ENCODE results near the gene GABBR1.

GABBR1 gene

GRCh38 chr6:29527564-29527963 lies 105.4 kb downstream of the GABBR1 start:
- DNase-seq (ENCODE audit: low spot score), result no peak

DNA sequence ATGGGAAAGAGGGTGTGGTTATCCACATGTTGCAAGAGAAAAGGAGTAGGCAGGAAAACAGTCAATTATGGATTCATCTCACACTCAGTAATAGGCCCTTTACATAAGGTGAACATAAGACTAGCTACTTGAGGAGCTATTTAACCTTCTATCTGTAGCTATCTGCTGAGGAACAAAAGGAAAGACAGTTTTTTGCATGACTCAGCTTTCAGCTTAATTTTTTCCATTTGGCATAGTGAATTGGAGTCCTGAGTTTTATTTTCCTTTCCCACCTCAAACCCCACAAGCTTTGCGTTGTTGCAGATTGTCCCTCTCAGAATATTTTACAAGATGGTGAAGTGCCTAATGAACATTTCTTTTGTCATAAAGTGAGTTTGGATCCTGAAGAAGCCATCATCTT lies 105.9 kb downstream of the GABBR1 start:
- no peak for DNase-seq (ENCODE audit: low spot score)

DNA sequence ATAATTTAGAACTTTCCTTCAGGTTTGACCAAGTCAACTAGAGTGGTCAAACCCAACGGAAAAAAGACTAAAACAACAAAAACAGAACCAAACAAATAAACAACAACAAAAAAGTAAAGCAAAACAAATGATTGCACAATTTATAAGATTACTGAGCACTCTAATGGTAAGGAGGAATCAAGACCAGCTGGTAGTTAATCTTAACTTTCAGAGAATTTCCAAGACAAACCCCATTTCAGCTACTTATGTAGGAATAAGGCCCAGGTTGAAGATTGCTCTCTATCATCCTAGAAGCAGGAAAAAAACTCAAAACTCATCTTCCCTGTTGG lies 107.7 kb downstream of the GABBR1 start:
- no peak for DNase-seq (ENCODE audit: low spot score)

DNA sequence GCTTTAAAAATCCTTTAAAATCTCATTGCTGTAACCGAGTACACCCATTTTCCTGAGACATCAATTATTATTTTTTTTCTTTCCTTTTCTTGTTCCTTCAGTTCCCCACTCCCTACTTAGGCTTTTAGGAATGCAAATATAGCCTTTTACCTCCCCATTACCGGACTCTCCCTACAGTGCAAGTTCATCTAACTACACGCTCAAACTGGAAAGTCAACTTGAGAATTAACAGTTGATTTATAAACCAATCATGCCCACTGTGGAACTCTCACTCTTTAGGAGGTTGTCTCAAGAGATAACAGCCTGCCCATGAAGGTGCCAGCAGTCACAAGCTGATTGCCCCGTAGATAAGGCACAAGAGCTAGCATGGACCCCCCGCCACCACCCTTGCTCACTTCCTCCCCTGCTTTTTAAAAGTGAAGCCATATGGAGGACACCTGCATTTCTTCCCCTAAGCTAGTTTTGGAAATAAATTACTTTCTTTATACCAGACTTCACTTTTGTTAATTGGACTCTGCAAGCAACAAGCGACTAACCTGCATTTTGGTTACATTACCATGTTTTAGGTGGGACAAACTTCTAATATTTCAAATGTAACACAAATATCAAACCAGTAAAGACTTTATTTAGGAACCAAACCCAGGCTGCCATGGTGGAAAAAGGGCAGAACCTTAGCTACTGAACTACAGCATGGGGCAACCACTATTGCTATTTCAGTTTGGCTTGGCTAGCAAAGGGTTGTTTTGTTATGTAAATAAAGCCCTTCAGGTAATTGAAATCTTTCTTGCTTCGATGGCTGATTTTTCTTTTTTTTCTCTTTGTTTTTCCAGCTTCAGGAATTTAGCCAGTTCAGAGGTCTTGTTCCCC lies 108.3 kb downstream of the GABBR1 start:
- no peak for DNase-seq (ENCODE audit: low spot score)

GRCh38 chr6:29524044-29524443 lies 108.9 kb downstream of the GABBR1 start:
- DNase-seq (ENCODE audit: low spot score), result no peak

- DNase-seq (ENCODE audit: low spot score), result no peak
Measured at GRCh38 chr6:29522227-29522626, 110.8 kb downstream of the GABBR1 start.

DNA sequence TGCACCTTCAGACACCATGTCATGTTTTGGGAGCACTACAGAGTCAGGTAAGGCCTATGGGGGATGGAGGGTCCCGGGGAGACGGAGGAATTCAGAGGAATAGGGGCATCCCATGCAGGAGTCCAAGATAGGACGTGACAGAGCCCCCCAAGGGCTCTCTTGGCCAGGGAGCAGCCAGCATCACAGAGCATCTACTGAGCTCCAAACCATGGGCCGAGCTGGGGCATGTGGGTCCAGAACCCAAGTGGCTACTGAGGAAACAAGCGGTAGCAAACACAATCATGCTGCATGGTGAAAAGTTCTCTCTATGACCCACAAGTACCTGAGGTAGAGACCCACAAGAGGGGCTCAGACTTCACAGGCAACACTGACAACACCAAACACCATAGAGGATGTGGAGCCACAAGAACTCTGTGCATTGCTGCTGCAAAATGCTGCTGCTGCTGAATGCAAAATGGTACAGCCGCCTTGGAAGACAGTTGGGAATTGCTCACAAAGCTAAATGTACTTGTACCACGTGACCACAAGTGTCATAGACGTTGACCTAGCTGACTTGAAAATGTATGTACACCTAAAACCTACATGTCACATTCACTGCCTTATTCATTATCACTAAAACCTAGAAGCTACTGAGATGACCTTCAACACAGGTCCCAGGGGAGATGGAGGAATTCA lies 111.8 kb downstream of the GABBR1 start:
- no peak for DNase-seq (ENCODE audit: low spot score)

- DNase-seq (ENCODE audit: low spot score), result no peak
Measured at GRCh38 chr6:29520232-29520631, 112.8 kb downstream of the GABBR1 start.

DNA sequence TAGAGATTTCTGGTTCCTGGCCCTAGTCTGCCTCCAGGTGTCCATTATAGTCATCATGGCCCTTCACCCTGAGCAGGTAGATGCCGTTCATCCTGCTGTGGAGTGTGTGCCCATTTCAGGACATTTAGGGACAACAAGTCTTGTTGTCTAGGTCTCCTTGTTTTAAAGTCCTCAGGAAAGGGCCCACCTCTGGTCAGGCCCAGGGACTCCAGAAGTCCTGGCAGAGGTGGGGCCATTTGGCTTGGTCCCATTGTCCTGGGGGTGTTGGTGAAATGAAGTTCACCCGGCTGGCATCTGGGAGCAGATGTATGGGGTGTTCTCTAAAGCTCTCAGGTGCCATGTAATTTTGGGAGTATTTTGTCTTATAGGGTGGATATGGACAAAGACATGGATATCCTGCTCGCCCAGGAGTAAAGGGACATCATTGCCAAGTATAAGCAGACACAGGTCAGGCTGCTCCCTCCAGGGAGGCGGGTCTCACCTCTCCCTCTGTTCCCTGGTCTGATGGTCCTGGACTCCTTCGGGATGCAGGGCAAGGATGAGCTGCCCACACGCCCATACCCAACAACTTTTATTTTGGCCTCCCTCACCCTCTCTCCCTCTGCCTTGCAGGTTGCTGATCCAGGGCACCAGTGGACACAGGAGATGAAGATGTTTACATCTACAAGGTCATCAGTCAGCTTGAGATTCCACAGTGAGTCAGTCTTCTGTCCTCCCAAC lies 113.5 kb downstream of the GABBR1 start:
- no peak for DNase-seq (ENCODE audit: low spot score)

- no peak for DNase-seq (ENCODE audit: low spot score)
Measured at GRCh38 chr6:29517728-29518440, 115.1 kb downstream of the GABBR1 start.

DNA sequence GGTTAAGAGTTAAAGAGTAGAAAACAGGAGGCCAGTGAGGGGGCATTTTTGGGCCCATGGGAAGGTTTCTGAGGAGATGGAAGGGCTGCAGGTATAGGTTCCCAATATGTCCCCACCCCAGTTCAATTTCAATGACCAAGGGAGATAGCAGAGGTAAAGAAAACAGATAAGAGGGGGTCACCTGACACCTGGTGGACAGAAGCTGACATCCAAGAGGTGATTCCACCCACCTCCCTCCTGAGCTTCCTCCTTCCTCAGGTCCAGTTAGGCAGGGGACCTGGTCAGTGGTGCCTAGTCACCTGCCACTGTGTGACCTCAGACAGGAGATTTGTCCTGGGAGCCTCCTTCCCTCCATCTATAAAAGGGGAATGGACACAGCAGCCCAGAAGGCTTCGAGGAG lies 115.7 kb downstream of the GABBR1 start:
- DNase-seq (ENCODE audit: low spot score), result no peak

DNA sequence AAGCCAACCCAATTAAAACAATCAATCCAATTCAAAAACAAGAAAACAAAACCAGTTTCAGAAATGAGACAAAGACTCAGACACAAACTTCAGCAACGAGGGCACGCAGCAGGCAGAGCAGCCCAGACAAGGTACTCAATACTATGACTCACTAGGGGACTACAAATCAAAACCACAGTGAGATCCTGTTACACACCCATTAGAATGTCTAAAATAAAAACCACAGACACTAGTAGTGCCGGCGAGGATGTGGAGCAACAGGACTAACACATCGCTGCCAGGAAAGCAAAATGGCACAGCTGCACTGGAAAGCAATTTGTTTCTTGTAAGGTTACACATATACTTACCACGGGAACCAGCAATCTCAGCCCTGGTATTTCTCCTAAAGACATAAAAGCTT lies 116.9 kb downstream of the GABBR1 start:
- peak; percentile 41 for DNase-seq (ENCODE audit: low spot score)

DNA sequence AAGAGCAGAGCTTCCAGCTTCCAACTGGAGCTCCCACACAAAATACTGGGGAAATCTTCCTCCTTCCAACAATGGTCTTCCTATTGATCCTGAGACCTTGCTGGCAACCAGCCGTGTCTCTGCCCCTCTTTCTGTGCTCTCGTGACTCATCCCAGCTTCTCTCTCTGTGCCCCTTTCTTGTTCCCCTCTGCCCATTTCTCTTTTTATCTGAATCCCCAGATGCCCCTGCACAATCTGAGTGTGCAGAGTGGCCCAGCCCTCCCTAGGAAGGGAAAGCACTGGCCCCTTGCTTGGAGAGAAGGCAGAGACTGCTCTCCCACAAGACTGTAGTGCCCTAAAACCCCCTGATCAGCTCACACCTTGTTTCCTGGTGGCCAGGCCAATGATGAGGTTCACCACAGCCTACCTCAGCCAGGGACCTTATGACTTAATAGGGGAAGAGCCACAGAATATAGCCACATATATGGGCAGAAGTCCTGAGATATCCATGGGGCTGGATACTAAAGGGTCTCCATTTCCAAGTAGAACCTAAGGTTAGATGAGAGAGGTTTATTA lies 122.2 kb downstream of the GABBR1 start:
- no peak for DNase-seq (ENCODE audit: low spot score)

GRCh38 chr6:29510202-29510601 lies 122.8 kb downstream of the GABBR1 start:
- DNase-seq (ENCODE audit: low spot score), result no peak

Measured in CD4-positive, alpha-beta T cell treated with Interleukin-6 at 100 ng/mL for 8 hours (primary cell).